GM12864 (cell line): ENCODE results near the gene HMGN1.

Experiments
- DNase-seq: peaks from one replicate; pipeline ENCODE4 v3.0.0-alpha.2; 2011; ENCODE audit warnings: low read depth
- H3K4me3 ChIP-seq: 2 replicates; pipeline ENCODE4 v1.5.1; 2011; ENCODE audit warnings: mild to moderate bottlenecking, low read depth, low read length, control low read depth
- TF ChIP-seq, protein P1 (sequence below): IDR thresholded peaks from 2 replicates; pipeline ENCODE4 v1.5.1; 2011; ENCODE audit warnings: low read depth, mild to moderate bottlenecking, moderate library complexity, low read length, control low read depth, inconsistent platforms; ENCODE audit errors: missing control alignments

The HMGN1 gene

DNA sequence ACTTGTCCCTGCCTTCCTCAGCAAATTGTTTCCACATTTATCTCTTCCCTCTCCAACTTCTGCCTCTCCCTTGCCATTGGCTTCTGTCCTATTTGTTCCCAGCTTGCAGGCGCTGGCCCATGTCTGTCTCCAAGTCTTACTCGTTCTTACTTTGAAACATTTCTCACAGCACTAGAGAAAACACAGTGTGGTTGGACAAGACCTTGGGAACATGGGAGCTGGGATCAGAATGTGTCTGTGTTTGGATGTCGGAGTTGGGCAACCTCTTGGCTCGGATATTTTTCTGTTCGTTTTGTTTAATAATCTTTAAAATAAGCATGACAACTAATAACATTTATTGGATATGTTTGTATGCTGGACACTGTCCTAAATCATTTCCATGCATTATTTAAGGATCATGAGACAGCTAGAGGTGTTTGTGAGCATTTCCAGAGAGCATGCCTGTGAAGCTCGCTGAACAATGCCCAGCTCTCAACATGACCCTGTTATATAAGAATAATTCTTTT lies 29.6 kb downstream of the HMGN1 start:
- no peak for DNase-seq
- no peak overlapping the region for H3K4me3 ChIP-seq
- TF ChIP-seq, protein P1, sequence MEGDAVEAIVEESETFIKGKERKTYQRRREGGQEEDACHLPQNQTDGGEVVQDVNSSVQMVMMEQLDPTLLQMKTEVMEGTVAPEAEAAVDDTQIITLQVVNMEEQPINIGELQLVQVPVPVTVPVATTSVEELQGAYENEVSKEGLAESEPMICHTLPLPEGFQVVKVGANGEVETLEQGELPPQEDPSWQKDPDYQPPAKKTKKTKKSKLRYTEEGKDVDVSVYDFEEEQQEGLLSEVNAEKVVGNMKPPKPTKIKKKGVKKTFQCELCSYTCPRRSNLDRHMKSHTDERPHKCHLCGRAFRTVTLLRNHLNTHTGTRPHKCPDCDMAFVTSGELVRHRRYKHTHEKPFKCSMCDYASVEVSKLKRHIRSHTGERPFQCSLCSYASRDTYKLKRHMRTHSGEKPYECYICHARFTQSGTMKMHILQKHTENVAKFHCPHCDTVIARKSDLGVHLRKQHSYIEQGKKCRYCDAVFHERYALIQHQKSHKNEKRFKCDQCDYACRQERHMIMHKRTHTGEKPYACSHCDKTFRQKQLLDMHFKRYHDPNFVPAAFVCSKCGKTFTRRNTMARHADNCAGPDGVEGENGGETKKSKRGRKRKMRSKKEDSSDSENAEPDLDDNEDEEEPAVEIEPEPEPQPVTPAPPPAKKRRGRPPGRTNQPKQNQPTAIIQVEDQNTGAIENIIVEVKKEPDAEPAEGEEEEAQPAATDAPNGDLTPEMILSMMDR = no peak

DNA sequence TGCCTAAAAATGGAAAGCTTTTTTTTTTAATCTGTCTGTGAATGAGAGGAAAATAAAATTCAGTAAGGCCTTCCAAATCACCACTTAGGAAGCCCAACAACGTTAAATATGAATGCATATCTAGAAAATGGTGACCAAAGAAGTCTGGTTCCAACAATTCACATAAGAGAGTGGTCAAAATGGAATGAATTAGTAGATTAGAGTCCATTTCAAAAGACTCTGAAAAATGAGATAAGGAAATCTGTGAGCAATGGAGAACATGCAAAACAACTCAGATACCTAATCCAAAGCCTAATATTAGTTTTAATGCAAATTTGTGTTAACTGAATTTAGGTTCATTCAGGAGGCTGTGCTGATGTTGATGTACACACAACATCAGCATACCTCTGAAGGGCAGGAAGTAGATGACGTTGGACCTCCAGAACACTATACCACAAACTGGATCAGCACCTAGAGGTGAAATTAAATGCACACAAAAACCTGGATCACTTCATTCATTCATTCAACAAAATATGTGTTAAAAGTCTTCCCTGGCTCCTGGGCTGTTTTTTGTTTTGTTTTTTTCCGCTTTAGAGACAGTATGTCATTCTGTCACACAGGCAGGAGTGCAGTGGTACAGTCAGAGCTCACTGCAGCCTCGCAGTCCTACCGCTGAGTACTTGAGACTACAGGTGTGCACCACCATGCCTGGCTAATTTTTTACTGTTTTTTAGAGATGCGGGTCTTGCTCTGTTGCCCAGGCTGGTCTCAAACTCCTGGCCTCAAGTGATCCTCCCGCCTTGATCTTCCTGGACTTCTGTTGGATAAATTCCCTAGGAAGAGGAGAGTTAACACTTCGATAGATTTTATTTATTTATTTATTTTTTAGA lies 30.6 kb downstream of the HMGN1 start:
- DNase-seq = no peak
- TF ChIP-seq, protein P1 = no peak

DNA sequence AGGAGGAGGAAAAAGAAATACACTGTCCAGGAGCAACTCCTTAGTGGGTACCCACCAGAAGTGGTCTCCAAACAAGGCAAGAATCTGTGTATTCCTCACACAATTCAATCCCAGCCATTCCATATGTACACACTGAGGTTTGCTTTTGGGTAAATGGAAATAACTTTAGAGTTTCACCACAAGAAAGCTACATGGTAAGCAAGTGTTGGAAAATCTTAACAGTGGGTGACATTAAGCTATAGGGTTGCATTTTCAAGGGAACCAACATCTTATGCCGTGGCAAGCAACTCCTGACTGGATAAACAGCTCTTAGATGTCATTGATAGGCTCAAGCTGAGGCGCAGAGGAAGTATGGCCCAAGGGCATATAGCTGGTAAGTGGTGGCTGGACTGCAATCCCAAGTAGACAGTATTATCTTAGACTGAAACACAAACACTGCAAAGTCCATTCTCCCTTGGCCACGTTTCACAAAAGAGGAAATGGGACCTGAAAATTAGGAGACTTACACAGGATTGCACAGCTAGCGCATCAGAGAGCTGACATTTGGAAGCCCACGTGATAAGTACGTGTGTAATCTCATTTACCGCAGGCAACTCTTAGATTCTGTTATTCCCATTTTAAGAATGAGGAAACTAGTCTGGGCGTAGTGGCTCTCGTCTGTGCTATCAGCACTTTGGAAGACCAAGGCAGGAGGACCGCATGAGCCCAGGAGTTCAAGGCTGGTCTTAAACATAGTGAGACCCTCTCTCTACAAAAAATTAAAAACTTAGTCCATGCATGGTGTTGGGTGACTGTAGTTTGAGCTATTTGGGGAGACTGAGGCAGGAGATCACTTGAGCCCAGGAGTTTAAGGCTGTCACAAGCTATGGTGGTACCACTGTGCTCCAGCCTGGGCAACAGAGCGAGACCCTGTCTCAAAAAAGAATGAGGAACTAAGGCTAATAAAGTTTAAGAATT lies 31.5 kb downstream of the HMGN1 start:
- no peak overlapping the region for H3K4me3 ChIP-seq
- no peak for DNase-seq
- TF ChIP-seq, protein P1 = no peak

More for the DNA sequence above, 30.6 kb downstream of the HMGN1 start:
- no peak overlapping the region for H3K4me3 ChIP-seq

DNA sequence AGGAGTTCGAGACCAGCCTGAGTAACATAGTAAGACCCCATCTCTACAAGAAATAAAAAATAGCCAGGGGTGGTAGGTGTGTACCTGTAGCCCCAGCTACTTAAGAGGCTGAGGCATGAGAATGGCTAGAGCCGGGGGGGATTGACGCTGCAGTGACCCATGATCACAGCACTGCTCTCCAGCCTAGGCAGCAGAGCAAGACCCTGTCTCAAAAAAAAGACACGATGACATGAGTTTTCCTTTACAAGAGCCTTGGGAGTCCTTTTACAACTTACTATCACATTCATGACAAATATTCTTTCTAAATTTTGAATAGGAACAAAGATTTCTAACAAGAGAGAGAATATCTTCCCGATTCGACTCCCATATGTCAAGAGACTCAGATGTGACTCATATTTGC lies 32.2 kb downstream of the HMGN1 start:
- H3K4me3 ChIP-seq = no peak overlapping the region
- no peak for DNase-seq
- TF ChIP-seq, protein P1 = no peak

DNA sequence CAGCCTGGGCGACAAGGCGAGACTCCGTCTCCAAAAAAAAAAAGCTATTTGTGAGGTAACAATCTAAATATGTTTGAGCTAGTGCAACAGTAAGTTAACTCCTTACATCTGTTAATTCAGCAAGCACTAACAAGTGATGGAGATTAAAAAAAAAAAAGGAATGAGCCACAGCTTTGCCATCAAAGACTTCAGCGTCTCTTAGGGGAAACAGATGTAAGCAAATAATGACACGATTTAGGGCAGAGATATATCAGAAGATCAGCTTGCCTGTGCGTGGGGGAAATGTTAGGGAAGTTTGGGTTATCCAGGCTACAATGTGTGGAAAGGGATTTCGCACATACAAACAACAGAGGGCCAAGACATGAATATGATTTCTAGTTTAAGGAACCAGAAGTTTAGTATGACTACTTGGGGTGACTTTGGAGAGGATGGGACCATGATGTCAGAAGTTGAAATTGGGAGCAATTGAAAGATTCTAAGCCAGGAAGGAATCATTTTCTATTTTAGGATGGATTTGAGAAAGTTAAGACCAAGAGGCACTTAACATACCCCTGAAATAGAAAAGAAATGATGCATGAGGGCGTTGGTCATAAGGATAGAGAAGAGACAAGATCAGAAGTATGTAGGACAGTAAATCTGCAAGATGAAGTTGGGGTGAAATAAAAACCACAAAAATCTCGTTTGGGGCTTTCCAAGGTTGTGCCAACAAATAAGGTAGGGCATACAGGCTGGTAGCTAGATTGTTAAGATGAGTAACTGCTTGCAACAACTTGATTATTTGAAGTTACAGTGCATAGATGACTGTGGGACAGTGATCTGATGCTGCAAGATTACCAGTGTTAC lies 33.1 kb downstream of the HMGN1 start:
- H3K4me3 ChIP-seq = no peak overlapping the region
- TF ChIP-seq, protein P1 = no peak
- no peak for DNase-seq
